Activated CD8-positive, alpha-beta T cell treated with anti-CD3 and anti-CD28 coated beads for 36 hours (primary cell): ENCODE measurements around the gene MSRB1. TPM values are rescaled to one million over a fixed set of nuclear protein-coding genes. Genes with fewer than 3 reads are reported as not detected.
A peak's percentile ranks its signal among the peaks of the same experiment; 100 is the strongest.
"Not testable (repeated sequence)": the region's sequence is repeated elsewhere in the genome, so short reads cannot be mapped to it uniquely, and the experiment has no call there.

Source experiments
- ATAC-seq: fragments of 200-7000 bp; cut with Tn5 transposase; one replicate; pipeline ENCODE4 v1.10.0; 2021; ENCODE audit warnings: mild to moderate bottlenecking, moderate library complexity
- CTCF ChIA-PET: fragments of 350-600 bp; sonication (Branson Sonifier 250); formaldehyde crosslinking; loops from one replicate; lab custom pipeline; 2021; ENCODE audit warnings: antibody characterized with exemption; lab: Charles Lee
- POLR2A ChIA-PET: fragments of 350-600 bp; sonication (Branson Sonifier 250); formaldehyde crosslinking; loops from one replicate; lab custom pipeline; 2021; ENCODE audit warnings: antibody characterized with exemption; lab: Charles Lee
- DNase-seq: peaks from one replicate; pipeline ENCODE4 v3.0.0-alpha.2; 2020
- H3K27ac Mint-ChIP-seq: one replicate; pipeline ENCODE4 v1.8.0; 2021; ENCODE audit warnings: mild to moderate bottlenecking, mixed read lengths
- H3K27me3 Mint-ChIP-seq: one replicate; pipeline ENCODE4 v1.8.0; 2021; ENCODE audit warnings: mixed read lengths
- H3K36me3 Mint-ChIP-seq: one replicate; pipeline ENCODE4 v1.8.0; 2021; ENCODE audit warnings: low read depth, mixed read lengths
- H3K4me1 Mint-ChIP-seq: one replicate; pipeline ENCODE4 v1.8.0; 2021; ENCODE audit warnings: low read depth, mixed read lengths
- H3K4me3 Mint-ChIP-seq: one replicate; pipeline ENCODE4 v1.8.0; 2021; ENCODE audit warnings: mild to moderate bottlenecking, moderate library complexity, mixed read lengths
- H3K9me3 Mint-ChIP-seq: one replicate; pipeline ENCODE4 v1.8.0; 2021; ENCODE audit warnings: mixed read lengths
- intact Hi-C: fragments of 100-400 bp; cut with micrococcal nuclease; formaldehyde crosslinking; loops from one replicate; pipeline ENCODE4 v1.10.0; 2022
- total RNA-seq, 2 experiments: library from RNA; stranded (reverse); gene quantifications; one replicate each; pipeline ENCODE4 v1.2.3, GENCODE V29; 2021
- TF ChIP-seq, protein P1 (sequence below): fragments of 200-600 bp; IDR thresholded peaks from one replicate; pipeline ENCODE4 v1.8.0; 2022; ENCODE audit warnings: antibody characterized with exemption, mild to moderate bottlenecking

The MSRB1 gene
- total RNA-seq, 2 experiments from 2014 or later: 15.5 to 18.1 TPM

DNA sequence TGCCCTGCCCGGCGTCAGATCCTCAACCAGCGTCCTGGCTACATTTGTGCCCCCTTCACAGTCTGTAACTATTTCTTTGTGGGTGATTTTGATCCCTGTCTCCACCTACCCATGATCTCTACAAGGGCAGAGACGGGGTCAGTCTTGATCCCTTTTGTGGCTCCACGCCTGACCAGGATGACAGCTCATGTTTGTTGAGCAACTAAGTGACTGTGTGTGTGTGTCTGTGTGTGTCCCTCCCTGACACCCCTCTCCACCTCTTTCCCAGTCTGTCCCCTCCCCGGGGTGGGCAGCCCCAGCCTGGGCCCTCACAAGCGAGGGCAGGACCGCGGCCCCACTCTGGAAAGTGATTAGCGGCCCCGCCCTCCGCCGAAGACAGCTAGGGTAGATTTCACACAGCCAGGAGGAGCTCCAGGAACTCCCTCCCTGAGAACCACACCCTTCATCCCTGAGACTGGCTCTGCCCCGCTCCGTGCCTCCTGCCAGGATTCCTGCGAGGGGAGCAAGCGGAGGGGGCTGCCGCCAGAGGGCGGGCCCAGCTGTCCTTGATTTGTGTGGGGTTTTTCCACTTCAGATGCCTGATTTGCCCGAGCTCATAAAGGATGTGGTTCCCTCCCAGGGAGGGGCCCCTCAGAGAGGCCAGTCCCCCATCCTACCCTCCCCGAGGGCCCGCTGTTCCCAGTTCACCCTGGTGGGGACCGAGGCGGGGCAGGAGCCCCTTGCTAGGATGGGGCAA, 19.5 kb downstream of the MSRB1 start:
- CTCF ChIA-PET: interaction anchor here (0.6 to 1.4 kb wide), 5 partner anchors 44 to 110 kb away, joined by 3 to 6 read pairs (median 3); no protein-coding TSS in a partner anchor
- peak; percentile 43 for ATAC-seq
- TF ChIP-seq, protein P1, sequence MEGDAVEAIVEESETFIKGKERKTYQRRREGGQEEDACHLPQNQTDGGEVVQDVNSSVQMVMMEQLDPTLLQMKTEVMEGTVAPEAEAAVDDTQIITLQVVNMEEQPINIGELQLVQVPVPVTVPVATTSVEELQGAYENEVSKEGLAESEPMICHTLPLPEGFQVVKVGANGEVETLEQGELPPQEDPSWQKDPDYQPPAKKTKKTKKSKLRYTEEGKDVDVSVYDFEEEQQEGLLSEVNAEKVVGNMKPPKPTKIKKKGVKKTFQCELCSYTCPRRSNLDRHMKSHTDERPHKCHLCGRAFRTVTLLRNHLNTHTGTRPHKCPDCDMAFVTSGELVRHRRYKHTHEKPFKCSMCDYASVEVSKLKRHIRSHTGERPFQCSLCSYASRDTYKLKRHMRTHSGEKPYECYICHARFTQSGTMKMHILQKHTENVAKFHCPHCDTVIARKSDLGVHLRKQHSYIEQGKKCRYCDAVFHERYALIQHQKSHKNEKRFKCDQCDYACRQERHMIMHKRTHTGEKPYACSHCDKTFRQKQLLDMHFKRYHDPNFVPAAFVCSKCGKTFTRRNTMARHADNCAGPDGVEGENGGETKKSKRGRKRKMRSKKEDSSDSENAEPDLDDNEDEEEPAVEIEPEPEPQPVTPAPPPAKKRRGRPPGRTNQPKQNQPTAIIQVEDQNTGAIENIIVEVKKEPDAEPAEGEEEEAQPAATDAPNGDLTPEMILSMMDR: peak; percentile 49
- Mint-ChIP-seq H3K27ac (no peak overlapping the region), H3K36me3 (no peaks in the 10 kb centered on the region), H3K9me3 (no peaks in the 10 kb centered on the region), H3K4me1 (no peaks in the 10 kb centered on the region), H3K27me3 (peaks cover 31% of the 10 kb centered on the region), H3K4me3 (no peak overlapping the region)
- intact Hi-C loops: no loop called here
- POLR2A ChIA-PET: no interaction called here
- peak; percentile 43 for DNase-seq

DNA sequence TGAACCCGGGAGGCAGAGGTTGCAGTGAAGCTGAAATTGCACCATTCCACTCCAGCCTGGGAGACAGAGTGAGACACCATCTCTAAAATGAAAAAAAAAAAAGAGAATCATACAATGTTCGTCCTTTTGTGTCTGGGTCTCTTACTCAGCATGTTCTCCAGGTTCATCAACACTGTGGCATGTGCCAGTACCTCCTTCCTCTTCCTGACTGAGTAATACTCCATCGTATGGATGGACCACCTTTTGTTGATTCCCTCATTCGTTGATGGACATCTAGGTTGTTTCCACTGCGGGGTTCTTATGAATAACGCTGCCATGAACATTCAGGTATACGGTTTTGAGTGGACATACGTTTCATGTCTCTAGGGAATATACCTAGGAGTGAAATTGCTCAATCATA, 20.6 kb downstream of the MSRB1 start:
- no peaks in the 10 kb centered on the region for H3K4me1 Mint-ChIP-seq
- peaks cover 32% of the 10 kb centered on the region for H3K27me3 Mint-ChIP-seq
- TF ChIP-seq, protein P1: no peak
- DNase-seq (no peak), ATAC-seq (no peak)
- intact Hi-C loops: no loop called here
- ChIA-PET POLR2A (no interaction called here), CTCF (no interaction called here)
- no peak overlapping the region for H3K4me3 Mint-ChIP-seq
- no peaks in the 10 kb centered on the region for H3K9me3 Mint-ChIP-seq
- H3K27ac Mint-ChIP-seq: no peak overlapping the region
- no peaks in the 10 kb centered on the region for H3K36me3 Mint-ChIP-seq

DNA sequence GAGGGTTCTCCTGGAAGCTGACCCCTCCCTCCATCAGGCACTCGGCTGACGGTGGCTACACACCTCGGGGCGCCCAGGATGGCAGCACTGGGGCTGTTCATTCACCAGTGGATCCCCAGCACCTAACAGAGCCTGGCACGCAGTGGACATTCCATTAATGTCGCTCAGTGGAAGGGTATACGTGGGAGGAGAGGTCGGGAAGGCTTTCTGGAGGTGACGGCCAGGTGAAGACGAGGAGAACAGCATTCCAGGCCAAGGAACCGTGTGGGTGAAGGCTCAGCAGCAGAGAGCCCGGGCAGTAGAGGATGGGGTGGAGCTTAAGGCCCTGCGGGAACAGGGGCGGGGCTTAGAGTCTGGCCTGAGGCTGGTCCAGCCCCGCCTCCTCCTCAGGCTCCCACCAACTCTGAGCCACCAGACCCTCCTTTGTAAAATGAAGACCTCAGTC, 22.2 kb downstream of the MSRB1 start:
- ATAC-seq (peak; percentile 84), DNase-seq (peak; percentile 60)
- Mint-ChIP-seq H3K4me3 (no peak overlapping the region), H3K36me3 (no peaks in the 10 kb centered on the region), H3K4me1 (no peaks in the 10 kb centered on the region), H3K27ac (no peak overlapping the region), H3K27me3 (peaks cover 45% of the 10 kb centered on the region), H3K9me3 (no peaks in the 10 kb centered on the region)
- intact Hi-C loops: no loop called here
- ChIA-PET CTCF (interaction anchor here (2.5 kb wide), 1 partner anchor 8 kb away, joined by 10 read pairs; no protein-coding TSS in a partner anchor), POLR2A (interaction anchor here (1.0 kb wide), 1 partner anchor 40 kb away, joined by 3 read pairs; no protein-coding TSS in a partner anchor)
- TF ChIP-seq, protein P1: no peak

DNA sequence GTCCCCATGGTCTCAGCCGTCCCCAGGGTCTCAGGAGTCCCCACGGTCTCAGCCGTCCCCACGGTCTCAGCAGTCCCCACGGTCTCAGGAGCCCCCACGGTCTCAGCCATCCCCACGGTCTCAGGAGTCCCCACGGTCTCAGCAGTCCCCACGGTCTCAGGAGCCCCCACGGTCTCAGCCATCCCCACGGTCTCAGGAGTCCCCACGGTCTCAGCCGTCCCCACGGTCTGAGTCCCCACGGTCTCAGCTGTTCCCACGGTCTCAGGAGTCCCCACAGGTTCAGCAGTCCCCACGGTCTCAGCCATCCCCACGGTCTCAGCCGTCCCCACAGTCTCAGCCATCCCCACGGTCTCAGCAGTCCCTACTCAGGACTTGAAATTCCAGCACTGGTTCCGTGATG, 22.9 kb downstream of the MSRB1 start:
- CTCF ChIA-PET: interaction anchor here (2.5 kb wide), 1 partner anchor 9 kb away, joined by 10 read pairs; no protein-coding TSS in a partner anchor

DNA sequence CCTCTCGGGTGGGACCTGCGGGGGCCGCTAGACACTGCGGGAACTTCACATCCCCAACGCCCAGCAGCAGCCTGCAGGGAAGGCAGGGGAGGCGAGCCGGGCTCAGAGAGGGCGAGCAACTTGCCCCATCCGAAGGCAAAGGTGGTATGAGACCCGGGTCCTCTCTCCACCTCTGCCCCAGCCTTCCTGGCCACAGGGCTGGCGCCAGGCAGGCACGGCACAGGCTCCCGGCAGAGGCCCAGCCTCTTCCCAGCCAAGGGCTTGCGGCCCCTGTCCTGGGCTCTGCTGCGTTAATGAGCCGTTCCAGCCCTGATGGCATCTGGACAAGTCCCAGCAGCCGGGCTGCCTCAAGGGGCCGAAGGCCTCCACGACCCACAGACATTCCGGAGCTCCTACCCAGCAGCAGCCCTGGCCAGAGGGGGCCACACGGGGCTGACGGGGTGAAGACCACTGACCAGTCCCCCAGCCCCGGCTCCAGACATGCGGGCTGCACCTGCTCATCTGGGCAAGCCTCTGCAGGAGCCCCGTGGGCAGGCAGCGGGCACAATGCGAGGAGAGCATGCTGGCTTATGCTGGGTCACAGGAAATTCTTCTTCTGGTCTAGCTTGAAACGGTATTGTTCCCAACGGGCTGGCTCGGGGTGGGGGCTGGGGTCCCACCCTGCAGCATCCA, 23.5 kb downstream of the MSRB1 start:
- ATAC-seq: no peak
- Mint-ChIP-seq H3K4me1 (no peaks in the 10 kb centered on the region), H3K27me3 (peaks cover 52% of the 10 kb centered on the region), H3K9me3 (no peaks in the 10 kb centered on the region), H3K4me3 (no peak overlapping the region), H3K27ac (no peak overlapping the region), H3K36me3 (no peaks in the 10 kb centered on the region)
- no peak for DNase-seq
- ChIA-PET POLR2A (no interaction called here), CTCF (interaction anchor here (2.5 kb wide), 1 partner anchor 10 kb away, joined by 10 read pairs; no protein-coding TSS in a partner anchor)
- intact Hi-C loops: loop anchor here (5.0 kb wide), 1 partner anchor 57 kb away; no protein-coding TSS in a partner anchor
- TF ChIP-seq, protein P1: no peak

More for the DNA sequence above, 22.9 kb downstream of the MSRB1 start:
- H3K4me3 Mint-ChIP-seq, H3K36me3 Mint-ChIP-seq, H3K4me1 Mint-ChIP-seq, H3K27ac Mint-ChIP-seq, POLR2A ChIA-PET, intact Hi-C loops, H3K9me3 Mint-ChIP-seq, ATAC-seq, DNase-seq: not testable (repeated sequence)
- H3K27me3 Mint-ChIP-seq: peaks cover 50% of the 10 kb centered on the region
